ENCODE measurements around the gene RGP1.

The RGP1 gene

DNA sequence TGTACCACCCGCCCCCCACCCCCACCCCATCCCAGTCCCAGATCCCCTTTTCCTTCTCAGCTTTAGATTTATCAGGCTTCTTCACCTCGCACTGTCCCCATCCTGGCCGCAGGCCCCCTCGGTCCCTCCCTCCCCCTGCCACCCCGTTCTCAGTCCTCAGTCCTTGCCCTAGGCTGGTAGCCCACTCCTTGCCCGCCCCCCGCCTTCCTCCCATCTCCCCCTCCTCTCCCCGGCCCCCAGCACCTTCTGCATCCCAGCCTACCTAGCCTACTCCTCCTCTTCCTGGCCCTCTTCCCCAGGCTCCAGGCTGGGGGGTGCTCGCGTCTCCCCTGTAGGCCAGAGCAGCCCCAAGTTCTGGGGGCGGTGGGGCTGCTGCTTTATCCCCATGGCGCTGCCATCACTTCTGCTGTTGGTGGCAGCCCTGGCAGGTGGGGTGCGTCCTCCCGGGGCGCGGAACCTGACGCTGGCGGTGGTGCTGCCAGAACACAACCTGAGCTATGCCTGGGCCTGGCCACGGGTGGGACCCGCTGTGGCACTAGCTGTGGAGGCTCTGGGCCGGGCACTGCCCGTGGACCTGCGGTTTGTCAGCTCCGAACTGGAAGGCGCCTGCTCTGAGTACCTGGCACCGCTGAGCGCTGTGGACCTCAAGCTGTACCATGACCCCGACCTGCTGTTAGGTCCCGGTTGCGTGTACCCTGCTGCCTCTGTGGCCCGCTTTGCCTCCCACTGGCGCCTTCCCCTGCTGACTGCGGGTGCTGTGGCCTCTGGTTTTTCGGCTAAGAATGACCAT is 43.1 kb downstream of the RGP1 start:
- no peak overlapping the region for H3K4me3 ChIP-seq (ENCODE audit: low read depth, low read length)

GRCh38 chr9:35792826-35793225 is 43.7 kb downstream of the RGP1 start:
- no peak overlapping the region for H3K4me3 ChIP-seq (ENCODE audit: low read depth, low read length)
- TF ChIP-seq CTCF (IDR thresholded peaks at IDR 0.05; ENCODE audit: borderline replicate concordance, insufficient read depth, low read depth, low read length) = no peak

More for the DNA sequence above, 43.1 kb downstream of the RGP1 start:
- TF ChIP-seq CTCF (IDR thresholded peaks at IDR 0.05; ENCODE audit: borderline replicate concordance, insufficient read depth, low read depth, low read length) = no peak

- H3K4me3 ChIP-seq (ENCODE audit: low read depth, low read length) = no peak overlapping the region
- no peak for TF ChIP-seq CTCF (IDR thresholded peaks at IDR 0.05; ENCODE audit: borderline replicate concordance, insufficient read depth, low read depth, low read length)
Observed at GRCh38 chr9:35793461-35793860, 44.4 kb downstream of the RGP1 start.

- TF ChIP-seq CTCF (IDR thresholded peaks at IDR 0.05; ENCODE audit: borderline replicate concordance, insufficient read depth, low read depth, low read length) = no peak
- no peak overlapping the region for H3K4me3 ChIP-seq (ENCODE audit: low read depth, low read length)
Observed at GRCh38 chr9:35795695-35796094, 46.6 kb downstream of the RGP1 start.

GRCh38 chr9:35797311-35798109 is 48.4 kb downstream of the RGP1 start:
- no peak overlapping the region for H3K4me3 ChIP-seq (ENCODE audit: low read depth, low read length)
- no peak for TF ChIP-seq CTCF (IDR thresholded peaks at IDR 0.05; ENCODE audit: borderline replicate concordance, insufficient read depth, low read depth, low read length)

GRCh38 chr9:35798658-35799374 is 49.7 kb downstream of the RGP1 start:
- TF ChIP-seq CTCF (IDR thresholded peaks at IDR 0.05; ENCODE audit: borderline replicate concordance, insufficient read depth, low read depth, low read length) = no peak
- no peak overlapping the region for H3K4me3 ChIP-seq (ENCODE audit: low read depth, low read length)

Data from GM12875 (cell line).